Neural progenitor cell (in vitro differentiated cells): ENCODE results near the gene BECN2. TPM values are rescaled to one million over a fixed set of nuclear protein-coding genes. Genes with fewer than 3 reads are reported as not detected.

ENCODE experiments used
- DNase-seq: peaks from one replicate; pipeline ENCODE4 v3.0.0-alpha.2; 2016; ENCODE audit warnings: low spot score
- H2AFZ ChIP-seq: fragments of 200-600 bp; sonication (generic); replicated peaks from 2 replicates; pipeline ENCODE4 v1.6.1; 2016; ENCODE audit warnings: antibody characterized with exemption
- H3F3A ChIP-seq: fragments of 200-600 bp; sonication (generic); 2 replicates; pipeline ENCODE4 v1.6.1; 2016; ENCODE audit warnings: antibody characterized with exemption, low read depth
- H3K27ac ChIP-seq: fragments of 200-600 bp; sonication (generic); 2 replicates; pipeline ENCODE4 v1.5.1; 2016; ENCODE audit warnings: mild to moderate bottlenecking
- H3K27me3 ChIP-seq: fragments of 200-600 bp; sonication (generic); 2 replicates; pipeline ENCODE4 v1.6.1; 2016; ENCODE audit warnings: mild to moderate bottlenecking, moderate library complexity
- H3K36me3 ChIP-seq: fragments of 200-600 bp; sonication (generic); 2 replicates; pipeline ENCODE4 v1.5.1; 2016
- H3K4me1 ChIP-seq: fragments of 200-600 bp; sonication (generic); 2 replicates; pipeline ENCODE4 v1.6.1; 2016; ENCODE audit warnings: mixed run types
- H3K4me2 ChIP-seq: fragments of 200-600 bp; sonication (generic); 2 replicates; pipeline ENCODE4 v1.6.1; 2016
- H3K4me3 ChIP-seq: fragments of 200-600 bp; sonication (generic); 2 replicates; pipeline ENCODE4 v1.5.1; 2016
- H3K79me2 ChIP-seq: fragments of 200-600 bp; sonication (generic); 2 replicates; pipeline ENCODE4 v1.6.1; 2016; ENCODE audit warnings: low read depth
- H3K9ac ChIP-seq: fragments of 200-600 bp; sonication (generic); 2 replicates; pipeline ENCODE4 v1.6.1; 2016
- H3K9me3 ChIP-seq: fragments of 200-600 bp; sonication (generic); 2 replicates; pipeline ENCODE4 v1.5.1; 2016; ENCODE audit warnings: low read depth
- H4K20me1 ChIP-seq: fragments of 200-600 bp; sonication (generic); 2 replicates; pipeline ENCODE4 v1.6.1; 2016; ENCODE audit warnings: low read depth
- H3K27ac Mint-ChIP-seq: 3 replicates; pipeline ENCODE4 v1.8.0; 2021; ENCODE audit warnings: mixed read lengths
- H3K27me3 Mint-ChIP-seq: 2 replicates; pipeline ENCODE4 v1.8.0; 2022; ENCODE audit warnings: low read depth, mild to moderate bottlenecking, inconsistent platforms, moderate library complexity, mixed read lengths; ENCODE audit not compliant: insufficient read depth
- H3K36me3 Mint-ChIP-seq: 3 replicates; pipeline ENCODE4 v1.8.0; 2021; ENCODE audit warnings: mixed read lengths
- H3K4me1 Mint-ChIP-seq: 3 replicates; pipeline ENCODE4 v1.8.0; 2021; ENCODE audit warnings: mixed read lengths
- H3K4me3 Mint-ChIP-seq: 3 replicates; pipeline ENCODE4 v1.8.0; 2021; ENCODE audit warnings: mild to moderate bottlenecking, moderate library complexity, mixed read lengths
- H3K9me3 Mint-ChIP-seq: 3 replicates; pipeline ENCODE4 v1.8.0; 2020; ENCODE audit warnings: mixed read lengths
- CTCF ChIP-seq: fragments of 200-600 bp; sonication (generic); IDR thresholded peaks from 2 replicates; pipeline ENCODE4 v1.5.1; 2017; ENCODE audit warnings: antibody characterized with exemption, mild to moderate bottlenecking
- EZH2 ChIP-seq: fragments of 200-600 bp; sonication (generic); IDR thresholded peaks from 2 replicates; pipeline ENCODE4 v1.6.1; 2017; ENCODE audit warnings: antibody characterized with exemption, mild to moderate bottlenecking, moderate library complexity
- EZH2phosphoT487 ChIP-seq: fragments of 200-600 bp; sonication (generic); IDR thresholded peaks from 2 replicates; pipeline ENCODE4 v1.6.1; 2017; ENCODE audit warnings: antibody characterized with exemption
- total RNA-seq: library from RNA; depleted of rRNA; stranded (reverse); fragments of >200 nt; gene quantifications from 2 replicates; pipeline ENCODE4 v1.2.3, GENCODE V29; 2015; ENCODE audit warnings: low replicate concordance

The BECN2 gene
- total RNA-seq, 1 donor from 2014 or later, result not detected

GRCh38 chr1:241994171-241994570, 36.6 kb downstream of the BECN2 start:
- no peak overlapping the region for H3K27ac Mint-ChIP-seq
- H3K27me3 Mint-ChIP-seq, result peaks cover 14% of the 10 kb centered on the region
- TF ChIP-seq CTCF (no peak), EZH2 (no peak)
- H3K36me3 Mint-ChIP-seq, result peaks cover 5% of the 10 kb centered on the region
- H3K4me3 Mint-ChIP-seq, result no peak overlapping the region
- Histone ChIP-seq H4K20me1 (no peaks in the 10 kb centered on the region), H3K79me2 (no peaks in the 10 kb centered on the region), H3K9me3 (no peaks in the 10 kb centered on the region), H2AFZ (no peak overlapping the region), H3K27me3 (peaks cover 5% of the 10 kb centered on the region), H3K4me2 (no peak overlapping the region), H3K4me1 (peaks cover 8% of the 10 kb centered on the region), H3K27ac (no peak overlapping the region), H3K4me3 (no peak overlapping the region), H3K36me3 (no peaks in the 10 kb centered on the region), H3F3A (peaks cover 5% of the 10 kb centered on the region), H3K9ac (no peak overlapping the region)
- DNase-seq, result no peak
- peaks cover 47% of the 10 kb centered on the region for H3K4me1 Mint-ChIP-seq
- no peaks in the 10 kb centered on the region for H3K9me3 Mint-ChIP-seq

GRCh38 chr1:241997401-241997998, 39.9 kb downstream of the BECN2 start:
- Histone ChIP-seq H3K4me1 (peaks cover 13% of the 10 kb centered on the region), H3K27me3 (peaks cover 5% of the 10 kb centered on the region), H3K36me3 (no peaks in the 10 kb centered on the region), H3F3A (peaks cover 7% of the 10 kb centered on the region), H3K27ac (no peak overlapping the region), H3K4me3 (no peak overlapping the region), H3K9me3 (no peaks in the 10 kb centered on the region), H3K79me2 (no peaks in the 10 kb centered on the region), H2AFZ (no peak overlapping the region), H3K4me2 (no peak overlapping the region), H3K9ac (no peak overlapping the region), H4K20me1 (no peaks in the 10 kb centered on the region)
- Mint-ChIP-seq H3K4me1 (peaks cover 40% of the 10 kb centered on the region), H3K27ac (peak overlapping the region; percentile 63), H3K27me3 (peaks cover 8% of the 10 kb centered on the region), H3K4me3 (peak overlapping the region; percentile 75), H3K9me3 (no peaks in the 10 kb centered on the region), H3K36me3 (peaks cover 5% of the 10 kb centered on the region)
- TF ChIP-seq EZH2phosphoT487 (no peak), CTCF (no peak), EZH2 (no peak)
- DNase-seq, result no peak

GRCh38 chr1:241998412-241998921, 40.9 kb downstream of the BECN2 start:
- Histone ChIP-seq H3K4me3 (peak overlapping the region; percentile 35), H2AFZ (peak overlapping the region; percentile 50), H3K4me2 (peak overlapping the region; percentile 68), H3F3A (peaks cover 7% of the 10 kb centered on the region), H3K79me2 (no peaks in the 10 kb centered on the region), H4K20me1 (no peaks in the 10 kb centered on the region), H3K27ac (no peak overlapping the region), H3K9ac (no peak overlapping the region), H3K4me1 (peaks cover 13% of the 10 kb centered on the region), H3K27me3 (peaks cover 5% of the 10 kb centered on the region), H3K9me3 (no peaks in the 10 kb centered on the region), H3K36me3 (no peaks in the 10 kb centered on the region)
- Mint-ChIP-seq H3K9me3 (no peaks in the 10 kb centered on the region), H3K27me3 (peaks cover 4% of the 10 kb centered on the region), H3K36me3 (peaks cover 5% of the 10 kb centered on the region), H3K4me1 (peaks cover 32% of the 10 kb centered on the region), H3K4me3 (peak overlapping the region; percentile 81), H3K27ac (peak overlapping the region; percentile 29)
- DNase-seq, result peak; percentile 60
- no peak for TF ChIP-seq EZH2phosphoT487
- peak; percentile 83 for TF ChIP-seq CTCF
- TF ChIP-seq EZH2, result no peak
